HEK293T (cell line): ENCODE data around the gene LRIT1.

Experiments used
- CTCF ChIA-PET: fragments of 350-600 bp; formaldehyde crosslinking; extraction: SDS; loops from one replicate; lab custom pipeline; 2021; ENCODE audit warnings: antibody characterized with exemption, inconsistent platforms; lab: Yijun Ruan, JAX
- POLR2A ChIA-PET: fragments of 350-600 bp; formaldehyde crosslinking; extraction: SDS; loops from one replicate; lab custom pipeline; 2020; ENCODE audit warnings: antibody characterized with exemption, inconsistent platforms; lab: Yijun Ruan, JAX
- DNase-seq: peaks from one replicate; pipeline ENCODE4 v3.0.0; 2012; ENCODE audit warnings: mixed read lengths; ENCODE audit errors: extremely low spot score
- ARNT ChIP-seq: fragments of 450-650 bp; IDR thresholded peaks from 2 replicates; pipeline ENCODE4 v1.6.1; 2017; ENCODE audit warnings: mild to moderate bottlenecking
- BHLHE40 ChIP-seq: fragments of 450-650 bp; IDR thresholded peaks from 2 replicates; pipeline ENCODE4 v1.6.1; 2016; ENCODE audit warnings: mild to moderate bottlenecking, moderate library complexity, borderline replicate concordance
- CTBP1 ChIP-seq: fragments of 450-650 bp; IDR thresholded peaks from 2 replicates; pipeline ENCODE4 v1.6.1; 2016; ENCODE audit warnings: borderline replicate concordance
- ELF4 ChIP-seq: fragments of 450-650 bp; IDR thresholded peaks from 2 replicates; pipeline ENCODE4 v1.6.1; 2017; ENCODE audit warnings: antibody characterized with exemption
- FOXA1 ChIP-seq: fragments of 450-650 bp; IDR thresholded peaks from 2 replicates; pipeline ENCODE4 v1.6.1; 2016; ENCODE audit warnings: mild to moderate bottlenecking
- FOXK2 ChIP-seq: fragments of 450-650 bp; IDR thresholded peaks from 2 replicates; pipeline ENCODE4 v1.6.1; 2016; ENCODE audit warnings: mild to moderate bottlenecking
- FOXM1 ChIP-seq: fragments of 450-650 bp; IDR thresholded peaks from 2 replicates; pipeline ENCODE4 v1.6.1; 2017; ENCODE audit warnings: mild to moderate bottlenecking, borderline replicate concordance
- HDGF ChIP-seq: fragments of 450-650 bp; IDR thresholded peaks from 2 replicates; pipeline ENCODE4 v1.6.1; 2017; ENCODE audit warnings: antibody characterized with exemption, borderline replicate concordance
- L3MBTL2 ChIP-seq: fragments of 450-650 bp; conservative IDR thresholded peaks from 2 replicates; pipeline ENCODE4 v1.6.1; 2016; ENCODE audit warnings: mild to moderate bottlenecking
- LEF1 ChIP-seq: fragments of 450-650 bp; IDR thresholded peaks from 2 replicates; pipeline ENCODE4 v1.6.1; 2017; ENCODE audit warnings: mild to moderate bottlenecking, borderline replicate concordance
- NFRKB ChIP-seq: fragments of 450-650 bp; IDR thresholded peaks from 2 replicates; pipeline ENCODE4 v1.6.1; 2016; ENCODE audit warnings: mild to moderate bottlenecking, moderate library complexity
- PKNOX1 ChIP-seq: fragments of 450-650 bp; IDR thresholded peaks from 2 replicates; pipeline ENCODE4 v1.6.1; 2016
- SP1 ChIP-seq: fragments of 450-650 bp; IDR thresholded peaks from 2 replicates; pipeline ENCODE4 v1.6.1; 2017
- SUZ12 ChIP-seq: fragments of 450-650 bp; IDR thresholded peaks from 2 replicates; pipeline ENCODE4 v1.6.1; 2016; ENCODE audit warnings: mild to moderate bottlenecking
- TARDBP ChIP-seq: fragments of 450-650 bp; IDR thresholded peaks from 2 replicates; pipeline ENCODE4 v1.6.1; 2016
- ZNF384 ChIP-seq: fragments of 450-650 bp; IDR thresholded peaks from 2 replicates; pipeline ENCODE4 v1.6.1; 2016

The LRIT1 gene

DNA sequence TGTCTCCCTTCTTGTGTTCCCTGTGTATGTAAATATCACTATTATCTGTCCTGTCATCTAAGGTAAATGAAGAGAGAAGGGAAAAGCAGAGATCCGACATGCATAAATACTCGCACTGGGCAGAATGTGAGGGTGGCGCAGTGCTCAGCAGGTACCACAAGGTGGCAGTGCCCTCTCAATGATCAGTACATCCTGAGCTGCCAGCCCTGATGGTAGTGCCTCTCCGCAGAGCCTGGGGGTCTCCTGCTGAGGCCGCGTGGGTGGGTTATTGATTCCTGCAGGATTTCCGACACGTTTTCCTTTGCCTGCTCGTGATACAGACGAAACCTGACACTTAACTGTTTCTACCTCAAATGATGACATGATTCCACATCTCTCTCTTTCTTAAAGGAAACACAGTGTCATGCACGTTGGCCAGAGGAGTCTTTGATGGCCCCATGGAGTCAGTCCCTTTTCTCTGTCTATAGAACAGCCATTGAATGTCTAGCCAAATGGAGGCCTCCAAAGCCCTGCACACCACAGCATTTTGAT, 23.3 kb upstream of the LRIT1 start:
- DNase-seq = peak; percentile 81
- CTCF ChIA-PET = interaction anchor here (0.6 to 2.8 kb wide), 5 partner anchors 267 to 284 kb away, joined by 3 to 23 read pairs (median 5); no protein-coding TSS in a partner anchor
- no peak for TF ChIP-seq ZNF384
- TF ChIP-seq L3MBTL2 = no peak
- TF ChIP-seq SUZ12 = no peak
- POLR2A ChIA-PET = interaction anchor here (1.0 kb wide), 1 partner anchor 63 kb away, joined by 3 read pairs; the partner anchor contains the start of gene CCSER2

DNA sequence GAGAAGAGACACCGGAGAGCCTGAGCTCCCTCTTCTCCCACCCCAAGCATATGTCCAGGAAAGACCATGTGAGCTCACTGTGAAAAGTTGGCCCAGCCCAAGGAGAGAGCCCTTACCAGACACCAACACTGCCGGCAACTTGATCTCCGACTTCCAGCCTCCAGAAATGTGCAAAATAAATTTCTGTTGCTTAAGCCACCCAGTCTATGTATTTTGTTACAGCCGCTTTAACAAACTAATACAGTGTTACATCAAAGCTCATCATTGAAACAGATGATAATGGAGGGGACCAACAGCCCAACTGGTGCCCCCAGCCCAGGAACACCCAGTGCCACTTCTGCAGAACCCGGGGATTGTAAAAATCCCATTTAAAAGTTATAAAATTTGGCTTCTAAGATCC, 22.4 kb upstream of the LRIT1 start:
- ChIA-PET CTCF (interaction anchor here (0.6 to 2.8 kb wide), 4 partner anchors 246 to 275 kb away, joined by 3 to 23 read pairs (median 5); no protein-coding TSS in a partner anchor), POLR2A (no interaction called here)
- DNase-seq = no peak
- TF ChIP-seq FOXM1 = no peak
- no peak for TF ChIP-seq HDGF
- TF ChIP-seq NFRKB = no peak
- no peak for TF ChIP-seq FOXA1
- TF ChIP-seq PKNOX1 = no peak
- TF ChIP-seq TARDBP = no peak
- no peak for TF ChIP-seq FOXK2
- no peak for TF ChIP-seq CTBP1
- TF ChIP-seq ELF4 = no peak

DNA sequence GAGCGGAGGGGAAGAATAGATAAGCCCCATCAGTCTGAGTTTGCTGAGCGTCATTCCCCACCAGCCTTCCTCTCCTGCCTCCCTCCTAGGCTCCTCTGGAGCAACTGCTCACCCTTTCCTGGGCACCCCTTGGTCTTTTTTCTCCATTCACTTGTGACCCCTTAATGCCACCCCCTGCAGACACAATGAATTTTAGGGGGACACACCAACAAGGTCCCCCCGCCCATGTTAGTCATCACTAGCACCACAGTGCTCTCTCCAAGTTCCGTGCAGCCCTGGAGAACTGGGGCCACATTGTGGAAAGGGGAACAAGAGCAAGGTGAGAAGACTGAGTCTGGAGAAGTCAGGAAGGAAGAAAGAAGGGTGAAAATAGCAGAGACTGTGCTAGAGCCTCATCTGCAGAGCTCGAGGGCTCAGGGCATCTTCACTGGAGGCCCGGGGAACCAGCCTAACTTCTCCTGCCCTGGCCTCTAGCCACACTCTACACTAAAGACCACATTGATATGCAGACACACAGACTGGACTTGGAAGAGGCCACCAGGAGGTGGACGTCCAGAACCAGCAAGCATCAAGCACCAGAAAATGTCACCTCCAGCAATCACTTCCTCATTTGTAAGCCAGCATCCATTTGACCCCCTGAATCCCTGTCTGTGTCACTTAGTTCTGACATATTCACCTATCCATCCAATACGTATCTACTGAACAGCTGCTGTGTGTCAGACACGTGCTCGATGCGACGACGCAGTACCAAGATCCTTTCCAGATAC, 21.0 kb upstream of the LRIT1 start:
- CTCF ChIA-PET = interaction anchor here (0.6 kb wide), 1 partner anchor 90 kb away, joined by 3 read pairs; no protein-coding TSS in a partner anchor
- POLR2A ChIA-PET = no interaction called here
- TF ChIP-seq SUZ12 = no peak
- no peak for TF ChIP-seq ZNF384
- TF ChIP-seq FOXK2 = no peak
- no peak for DNase-seq

- CTCF ChIA-PET = interaction anchor here (0.8 kb wide), 1 partner anchor 276 kb away, joined by 4 read pairs; no protein-coding TSS in a partner anchor
- TF ChIP-seq SP1 = no peak
- no peak for TF ChIP-seq ZNF384
- TF ChIP-seq LEF1 = no peak
- TF ChIP-seq HDGF = no peak
- no peak for TF ChIP-seq FOXK2
- TF ChIP-seq FOXA1 = no peak
- no peak for TF ChIP-seq BHLHE40
- TF ChIP-seq ELF4 = no peak
- TF ChIP-seq SUZ12 = no peak
- TF ChIP-seq PKNOX1 = no peak
- TF ChIP-seq ARNT = no peak
- no peak for TF ChIP-seq L3MBTL2
- TF ChIP-seq FOXM1 = no peak
- TF ChIP-seq CTBP1 = no peak
- TF ChIP-seq TARDBP = no peak
- TF ChIP-seq NFRKB = no peak
- no peak for DNase-seq
- POLR2A ChIA-PET = no interaction called here
These were observed 20.0 kb upstream of the LRIT1 start for GRCh38 chr10:84261236-84261915.

- DNase-seq = no peak
- CTCF ChIA-PET = no interaction called here
- no peak for TF ChIP-seq L3MBTL2
- no peak for TF ChIP-seq FOXM1
- no peak for TF ChIP-seq SP1
- no peak for TF ChIP-seq ZNF384
- TF ChIP-seq BHLHE40 = no peak
- TF ChIP-seq PKNOX1 = no peak
- no peak for TF ChIP-seq ELF4
- POLR2A ChIA-PET = no interaction called here
These were observed 16.8 kb upstream of the LRIT1 start for GRCh38 chr10:84258034-84258695.

DNA sequence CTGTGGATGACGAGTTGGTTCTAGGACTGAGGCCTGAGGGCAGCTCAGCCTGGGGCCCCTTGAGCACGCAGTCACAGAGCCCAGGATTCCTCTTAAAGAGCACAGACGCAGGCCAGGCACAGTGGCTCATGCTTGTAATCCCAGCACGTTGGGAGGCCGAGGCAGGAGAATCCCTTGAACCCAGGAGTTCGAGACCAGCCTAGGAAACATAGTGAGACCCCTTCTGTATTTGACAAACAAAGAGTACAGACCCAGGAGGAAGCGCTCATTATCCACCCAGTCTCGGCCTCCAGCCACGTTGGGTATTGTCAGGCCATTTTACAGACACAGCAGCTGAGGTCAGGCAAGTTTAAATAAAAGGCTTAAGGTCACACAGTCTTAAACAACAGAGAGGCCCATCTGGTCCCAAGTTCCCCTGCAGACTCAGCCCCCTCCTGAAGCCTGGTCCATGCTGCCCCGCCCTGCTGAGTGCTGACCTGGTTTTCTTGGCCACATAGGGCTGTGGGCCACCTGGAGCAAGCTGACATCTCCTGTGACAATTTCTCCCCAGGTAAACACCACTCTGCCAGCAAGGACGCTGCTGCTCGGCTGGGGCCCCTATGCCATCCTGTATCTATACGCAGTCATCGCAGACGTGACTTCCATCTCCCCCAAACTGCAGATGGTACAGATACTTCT, 16.1 kb upstream of the LRIT1 start:
- CTCF ChIA-PET = interaction anchor here (1.3 kb wide), 1 partner anchor 10 kb away, joined by 3 read pairs; no protein-coding TSS in a partner anchor
- POLR2A ChIA-PET = no interaction called here
- DNase-seq = no peak
- TF ChIP-seq L3MBTL2 = no peak
- TF ChIP-seq FOXA1 = no peak
- no peak for TF ChIP-seq CTBP1
- no peak for TF ChIP-seq SP1
- TF ChIP-seq PKNOX1 = no peak
- TF ChIP-seq ZNF384 = no peak
- TF ChIP-seq ELF4 = no peak
- TF ChIP-seq ARNT = no peak
